Glutamatergic neuron (in vitro differentiated cells): Measurements from ENCODE around the gene IQSEC2. TPM values are rescaled to one million over a fixed set of nuclear protein-coding genes. Genes with fewer than 3 reads are reported as not detected.

ENCODE experiments used
- DNase-seq: peaks from one replicate; pipeline ENCODE4 v3.0.0; 2022
- H3K27ac Mint-ChIP-seq: one replicate; pipeline ENCODE4 v1.8.0; 2020; ENCODE audit warnings: mild to moderate bottlenecking, mixed read lengths, inconsistent platforms; ENCODE audit not compliant: unreplicated experiment
- H3K27me3 Mint-ChIP-seq: one replicate; pipeline ENCODE4 v1.8.0; 2020; ENCODE audit warnings: mild to moderate bottlenecking, moderate library complexity, mixed read lengths, inconsistent platforms; ENCODE audit not compliant: unreplicated experiment
- H3K36me3 Mint-ChIP-seq: one replicate; pipeline ENCODE4 v1.8.0; 2020; ENCODE audit warnings: mild to moderate bottlenecking, mixed read lengths, inconsistent platforms; ENCODE audit not compliant: unreplicated experiment
- H3K4me1 Mint-ChIP-seq: one replicate; pipeline ENCODE4 v1.8.0; 2020; ENCODE audit warnings: mild to moderate bottlenecking, low read depth, mixed read lengths, inconsistent platforms; ENCODE audit not compliant: unreplicated experiment
- H3K4me3 Mint-ChIP-seq: one replicate; pipeline ENCODE4 v1.8.0; 2020; ENCODE audit warnings: mild to moderate bottlenecking, mixed read lengths, inconsistent platforms; ENCODE audit not compliant: unreplicated experiment
- H3K9me3 Mint-ChIP-seq: one replicate; pipeline ENCODE4 v1.8.0; 2020; ENCODE audit warnings: mild to moderate bottlenecking, moderate library complexity, mixed read lengths, inconsistent platforms; ENCODE audit not compliant: unreplicated experiment
- total RNA-seq: library from RNA; stranded (reverse); fragmentation: NEBNext Ultra II Directional; extraction: Animal tissue kit (Norgen Biotek cat#: 25700); gene quantifications from one replicate; pipeline ENCODE4 v1.2.1, GENCODE V29; 2021; ENCODE audit not compliant: unreplicated experiment
- TF ChIP-seq, protein P1 (sequence below): fragments of 200-600 bp; sonication (generic); IDR thresholded peaks from one replicate; pipeline ENCODE4 v1.5.0; 2021; ENCODE audit not compliant: partially characterized antibody, unreplicated experiment

The IQSEC2 gene
- total RNA-seq, 1 donor from 2014 or later: 1.6 TPM

- peaks cover 3% of the 10 kb centered on the region for H3K27me3 Mint-ChIP-seq
- peak; percentile 69 for DNase-seq
- no peaks in the 10 kb centered on the region for H3K36me3 Mint-ChIP-seq
- no peak overlapping the region for H3K4me3 Mint-ChIP-seq
- no peak overlapping the region for H3K27ac Mint-ChIP-seq
- TF ChIP-seq, protein P1, sequence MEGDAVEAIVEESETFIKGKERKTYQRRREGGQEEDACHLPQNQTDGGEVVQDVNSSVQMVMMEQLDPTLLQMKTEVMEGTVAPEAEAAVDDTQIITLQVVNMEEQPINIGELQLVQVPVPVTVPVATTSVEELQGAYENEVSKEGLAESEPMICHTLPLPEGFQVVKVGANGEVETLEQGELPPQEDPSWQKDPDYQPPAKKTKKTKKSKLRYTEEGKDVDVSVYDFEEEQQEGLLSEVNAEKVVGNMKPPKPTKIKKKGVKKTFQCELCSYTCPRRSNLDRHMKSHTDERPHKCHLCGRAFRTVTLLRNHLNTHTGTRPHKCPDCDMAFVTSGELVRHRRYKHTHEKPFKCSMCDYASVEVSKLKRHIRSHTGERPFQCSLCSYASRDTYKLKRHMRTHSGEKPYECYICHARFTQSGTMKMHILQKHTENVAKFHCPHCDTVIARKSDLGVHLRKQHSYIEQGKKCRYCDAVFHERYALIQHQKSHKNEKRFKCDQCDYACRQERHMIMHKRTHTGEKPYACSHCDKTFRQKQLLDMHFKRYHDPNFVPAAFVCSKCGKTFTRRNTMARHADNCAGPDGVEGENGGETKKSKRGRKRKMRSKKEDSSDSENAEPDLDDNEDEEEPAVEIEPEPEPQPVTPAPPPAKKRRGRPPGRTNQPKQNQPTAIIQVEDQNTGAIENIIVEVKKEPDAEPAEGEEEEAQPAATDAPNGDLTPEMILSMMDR: peak; percentile 76
- H3K4me1 Mint-ChIP-seq: peaks cover 14% of the 10 kb centered on the region
- no peaks in the 10 kb centered on the region for H3K9me3 Mint-ChIP-seq
These were observed 3.5 kb upstream of the IQSEC2 start for GRCh38 chrX:53284684-53285447.

DNA sequence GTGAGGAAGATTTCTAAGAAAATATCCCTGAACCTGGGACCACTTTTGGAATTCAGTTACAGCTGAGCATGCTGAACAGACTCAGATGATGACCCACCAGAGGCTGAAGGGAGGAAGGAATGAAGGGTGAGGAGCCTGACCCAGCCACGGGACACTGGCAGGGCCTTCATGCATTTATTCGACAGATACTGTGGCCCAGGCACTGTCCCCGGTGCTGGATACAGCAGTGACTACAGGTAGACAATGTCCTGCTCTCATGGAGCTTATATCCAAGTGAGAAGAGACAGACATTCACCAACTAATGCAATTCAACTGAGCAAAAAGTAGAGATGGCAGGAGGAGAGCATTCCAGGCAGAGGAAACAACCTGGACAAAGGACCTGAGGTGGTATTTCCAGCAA, 2.2 kb upstream of the IQSEC2 start:
- Mint-ChIP-seq H3K9me3 (no peaks in the 10 kb centered on the region), H3K4me1 (peaks cover 5% of the 10 kb centered on the region), H3K27me3 (peaks cover 3% of the 10 kb centered on the region), H3K4me3 (no peak overlapping the region), H3K27ac (no peak overlapping the region), H3K36me3 (no peaks in the 10 kb centered on the region)
- TF ChIP-seq, protein P1: no peak
- DNase-seq: no peak

- TF ChIP-seq, protein P1: no peak
- Mint-ChIP-seq H3K36me3 (no peaks in the 10 kb centered on the region), H3K27me3 (peaks cover 3% of the 10 kb centered on the region), H3K4me3 (no peak overlapping the region), H3K4me1 (peaks cover 3% of the 10 kb centered on the region), H3K27ac (no peak overlapping the region), H3K9me3 (no peaks in the 10 kb centered on the region)
- no peak for DNase-seq
These were observed 1.7 kb upstream of the IQSEC2 start for GRCh38 chrX:53283099-53283498.

- Mint-ChIP-seq H3K4me1 (no peaks in the 10 kb centered on the region), H3K27ac (no peak overlapping the region), H3K27me3 (peaks cover 3% of the 10 kb centered on the region), H3K9me3 (no peaks in the 10 kb centered on the region), H3K4me3 (no peak overlapping the region), H3K36me3 (no peaks in the 10 kb centered on the region)
- TF ChIP-seq, protein P1: no peak
- no peak for DNase-seq
These were observed 745 bp upstream of the IQSEC2 start for GRCh38 chrX:53281963-53282695.
